Aorta (tissue), 5 donors: ENCODE results near the gene SPPL3. TPM values are rescaled to one million over a fixed set of nuclear protein-coding genes. Genes with fewer than 3 reads are reported as not detected.
A peak's percentile ranks its signal among the peaks of the same experiment; 100 is the strongest.

Experiments
- ATAC-seq: fragments of 200-7000 bp; cut with Tn5 transposase; one replicate; pipeline ENCODE4 v1.9.1; 2022; ENCODE audit warnings: moderate library complexity; ENCODE audit not compliant: low FRiP score
- DNase-seq, 2 donors: peaks; one replicate each; pipeline ENCODE4 v3.0.0-alpha.2; 2020
- H3K27ac ChIP-seq, 2 donors: one replicate each; pipeline ENCODE4 v1.5.1; 2013; ENCODE audit warnings: low read length in 2 of 2, mild to moderate bottlenecking in 2 of 2, moderate library complexity in 2 of 2, control low read depth in 1 of 2, inconsistent platforms in 1 of 2, low read depth in 1 of 2
- H3K27me3 ChIP-seq, 2 donors: one replicate each; pipeline ENCODE4 v1.6.1; 2013; ENCODE audit warnings: control low read depth in 1 of 2, low read length in 1 of 2, mild to moderate bottlenecking in 1 of 2, moderate library complexity in 1 of 2; ENCODE audit not compliant: insufficient read depth in 2 of 2, control insufficient read depth in 1 of 2
- H3K36me3 ChIP-seq, 2 donors: one replicate each; pipeline ENCODE4 v1.6.1; 2013; ENCODE audit warnings: control low read depth in 1 of 2, low read length in 1 of 2, mild to moderate bottlenecking in 1 of 2; ENCODE audit not compliant: insufficient read depth in 2 of 2, control insufficient read depth in 1 of 2
- H3K4me1 ChIP-seq, 2 donors: one replicate each; pipeline ENCODE4 v1.6.1; 2013; ENCODE audit warnings: low read length in 2 of 2, control low read depth in 1 of 2, mild to moderate bottlenecking in 1 of 2, moderate library complexity in 1 of 2; ENCODE audit not compliant: insufficient read depth in 2 of 2, control insufficient read depth in 1 of 2
- H3K4me3 ChIP-seq, 2 donors: one replicate each; pipeline ENCODE4 v1.5.1; 2013; ENCODE audit warnings: low read length in 2 of 2, control low read depth in 1 of 2, mild to moderate bottlenecking in 1 of 2
- H3K9me3 ChIP-seq: one replicate; pipeline ENCODE4 v1.6.1; 2013; ENCODE audit warnings: mild to moderate bottlenecking, low read length; ENCODE audit not compliant: control insufficient read depth
- WGBS, 2 donors: extraction: QIAGEN DNeasy Blood & Tissue Kit; methylation state at CpG; one replicate each; pipeline ENCODE4 v1.1.7; 2013; 5-methylcytosine and 5-hydroxymethylcytosine counted together
- intact Hi-C, 2 donors: fragments of 100-400 bp; cut with DNase I; formaldehyde crosslinking; loops; one replicate each; pipeline versions ENCODE4 v1.14.2 to v1.15.0; 2022
- polyA plus RNA-seq, 2 donors: library from polyadenylated mRNA; stranded (reverse); fragments of 200-250 nt; gene quantifications; one replicate each; pipeline ENCODE4 v1.2.3, GENCODE V29; 2013
- total RNA-seq, 2 donors: library from RNA; stranded (reverse); fragmentation: NEBNext Ultra II Directional; extraction: Animal tissue kit (Norgen Biotek cat#: 25700); gene quantifications; one replicate each; pipeline ENCODE4 v1.2.1, GENCODE V29; 2021
- donor health status: healthy with polysubstance abuse.
- donor health status: Bipolar disorder and iron deficiency.
- donor health status: DM: no; HTN: no; CAD: no.
- donor health status: DM: no; HTN: no; CAD: no.
- donor health status: DM: yes; HTN: yes; CAD: no.

SPPL3 gene
- total and polyA plus RNA-seq, 4 donors: 5.4 to 48.9 (median 27.4) TPM

DNA sequence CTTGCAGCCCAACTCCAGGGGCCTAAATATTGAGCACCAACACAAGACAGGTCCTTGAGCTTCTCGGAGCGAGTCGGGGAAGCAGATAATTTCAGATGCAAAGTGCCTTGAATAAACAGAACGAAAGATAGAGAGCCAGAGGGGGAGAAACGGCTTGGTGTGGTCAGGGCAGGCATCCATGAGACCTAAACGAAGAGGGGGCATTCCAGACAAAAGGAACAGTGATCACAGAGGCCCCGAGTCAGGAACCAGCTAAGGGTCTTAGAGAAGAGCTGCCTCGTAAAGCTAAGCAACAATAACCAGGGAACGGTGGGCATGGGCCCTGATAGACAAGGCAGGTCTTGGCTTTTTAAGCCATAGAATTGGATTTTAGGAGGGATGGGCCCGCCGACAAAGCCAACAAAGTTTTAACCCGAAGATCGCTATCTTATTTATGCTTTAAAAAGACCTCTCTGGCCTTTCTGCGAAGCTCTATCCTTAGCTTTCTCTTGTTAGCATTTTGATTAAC is 179.0 kb downstream of the SPPL3 start:
- peaks cover 0 to 4% of the 10 kb centered on the region in 2 donors for H3K36me3 ChIP-seq
- H3K4me3 ChIP-seq: no peak overlapping the region
- 17 to 23% methylated on average over 14 of the region's 14 CpGs for WGBS, 2 donors
- H3K4me1 ChIP-seq: no peaks in the 10 kb centered on the region
- no peaks in the 10 kb centered on the region for H3K9me3 ChIP-seq
- intact Hi-C loops: loop anchor here (10.0 kb wide), 2 partner anchors 240 to 250 kb away; partner anchors contain the start of gene HNF1A (in 1 of the 2)
- ATAC-seq (no peak), DNase-seq (peak in 1 of 2 donors; percentile 32)
- H3K27me3 ChIP-seq: no peaks in the 10 kb centered on the region
- H3K27ac ChIP-seq: no peak overlapping the region

DNA sequence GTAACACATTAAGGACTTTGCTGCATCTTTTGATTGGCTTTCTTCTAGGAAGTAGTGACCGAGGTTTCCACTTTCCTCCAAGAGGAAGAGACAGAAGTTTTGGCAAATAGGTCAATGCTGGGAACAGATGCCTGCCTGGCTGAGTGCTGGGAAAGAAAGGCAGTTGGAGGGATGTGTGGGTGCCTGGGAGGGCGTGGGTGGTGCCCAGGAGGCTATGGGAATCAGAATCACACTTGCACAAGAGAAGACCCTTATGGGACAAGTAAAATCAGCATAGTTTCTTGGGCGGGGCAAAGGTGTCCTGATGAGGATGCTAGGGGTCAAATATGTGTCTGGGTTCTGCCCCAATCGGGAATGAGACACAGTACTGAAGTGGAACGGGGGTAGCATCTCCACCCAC is 179.4 kb downstream of the SPPL3 start:
- Histone ChIP-seq H3K27ac (no peak overlapping the region), H3K27me3 (no peaks in the 10 kb centered on the region), H3K4me1 (no peaks in the 10 kb centered on the region), H3K4me3 (no peak overlapping the region), H3K9me3 (no peaks in the 10 kb centered on the region), H3K36me3 (peaks cover 0 to 4% of the 10 kb centered on the region in 2 donors)
- WGBS, 2 donors: 70 to 73% methylated on average over 5 of the region's 5 CpGs
- ATAC-seq (no peak), DNase-seq (peak in 1 of 2 donors; percentile 49)
- intact Hi-C loops: loop anchor here (10.0 kb wide), 2 partner anchors 240 to 250 kb away; partner anchors contain the start of gene HNF1A (in 1 of the 2)

GRCh38 chr12:120722784-120723183 is 181.4 kb downstream of the SPPL3 start:
- no peak overlapping the region for H3K27ac ChIP-seq
- intact Hi-C loops: loop anchor here (10.0 kb wide), 2 partner anchors 242 to 252 kb away; partner anchors contain the start of gene HNF1A (in 1 of the 2)
- H3K27me3 ChIP-seq: no peaks in the 10 kb centered on the region
- WGBS, 2 donors: 96 to 98% methylated on average over 2 of the region's 2 CpGs
- no peaks in the 10 kb centered on the region for H3K9me3 ChIP-seq
- no peak for ATAC-seq
- H3K4me1 ChIP-seq: no peaks in the 10 kb centered on the region
- DNase-seq: peak in 1 of 2 donors; percentile 10
- H3K4me3 ChIP-seq: no peak overlapping the region
- H3K36me3 ChIP-seq: peaks cover 3 to 7% of the 10 kb centered on the region in 2 donors

DNA sequence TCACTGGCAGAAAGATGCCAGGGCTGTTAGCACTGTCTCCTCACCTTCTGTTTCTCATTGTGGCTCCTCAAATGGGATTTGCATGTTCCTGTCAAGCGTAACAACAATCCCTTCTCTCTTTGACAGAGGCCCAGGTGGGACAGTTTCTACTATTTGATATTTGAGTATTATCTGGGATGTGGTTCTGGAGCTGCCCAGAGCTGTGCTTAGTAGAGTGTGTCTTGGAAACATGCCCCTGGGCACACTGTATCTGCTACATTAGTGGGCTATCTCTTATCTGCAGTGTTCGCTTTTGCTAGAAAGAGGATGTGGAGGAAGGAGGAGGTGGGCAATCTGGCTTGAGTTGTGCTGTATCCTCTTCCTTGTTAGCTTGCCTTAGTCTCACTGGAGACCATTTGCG is 182.3 kb downstream of the SPPL3 start:
- no peaks in the 10 kb centered on the region for H3K27me3 ChIP-seq
- intact Hi-C loops: loop anchor here (10.0 kb wide), 2 partner anchors 243 to 253 kb away; partner anchors contain the start of gene HNF1A (in 1 of the 2)

DNA sequence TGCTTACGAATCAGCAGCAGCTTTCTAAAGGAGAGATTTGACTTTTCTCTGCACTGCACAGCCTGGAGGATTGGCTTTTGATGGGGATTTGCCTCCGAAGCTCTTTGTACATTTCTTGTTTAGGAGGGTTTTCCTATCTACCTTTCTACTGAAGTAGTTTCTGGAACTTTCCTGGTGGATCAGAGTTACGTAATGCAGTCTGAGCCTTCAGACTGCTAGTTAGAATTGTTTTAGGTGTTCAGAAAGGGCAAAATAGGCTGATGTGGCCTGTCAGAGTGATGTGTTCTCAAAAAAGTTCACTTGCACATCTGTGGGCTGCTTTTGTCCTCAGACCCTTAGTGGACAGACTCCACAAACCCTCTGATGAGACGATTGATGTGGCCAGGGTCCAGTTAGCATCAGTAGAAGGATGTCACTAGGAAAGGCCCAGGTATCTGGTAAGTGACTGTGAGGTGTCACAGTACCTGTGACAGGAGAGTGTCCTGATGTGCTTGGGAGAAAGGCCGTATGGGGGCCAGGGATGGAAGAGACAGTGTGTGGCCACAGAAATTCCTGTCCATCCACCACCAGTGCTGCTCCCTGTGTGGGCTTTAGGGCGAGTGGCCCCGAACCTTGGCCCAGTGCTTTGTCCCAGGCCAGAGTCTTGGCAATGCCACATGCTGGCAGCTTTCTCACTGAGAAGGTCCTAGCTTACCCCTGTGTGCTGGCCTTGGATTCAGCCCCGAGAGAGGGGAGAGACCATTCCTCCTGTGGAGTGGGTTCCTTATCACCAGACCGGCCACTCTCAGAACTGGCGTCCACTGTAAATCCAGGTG is 183.0 kb downstream of the SPPL3 start:
- Histone ChIP-seq H3K27ac (no peak overlapping the region), H3K36me3 (peaks cover 7 to 13% of the 10 kb centered on the region in 2 donors), H3K4me1 (no peaks in the 10 kb centered on the region), H3K9me3 (no peaks in the 10 kb centered on the region), H3K4me3 (no peak overlapping the region), H3K27me3 (no peaks in the 10 kb centered on the region)
- DNase-seq (peak in 1 of 2 donors; percentile 49), ATAC-seq (no peak)
- intact Hi-C loops: loop anchor here (10.0 kb wide), 2 partner anchors 244 to 254 kb away; partner anchors contain the start of gene HNF1A (in 1 of the 2)
- 89 to 91% methylated on average over 10 of the region's 10 CpGs for WGBS, 2 donors

More for the DNA sequence above, 182.3 kb downstream of the SPPL3 start:
- Histone ChIP-seq H3K4me1 (no peaks in the 10 kb centered on the region), H3K27ac (no peak overlapping the region), H3K9me3 (no peaks in the 10 kb centered on the region), H3K4me3 (no peak overlapping the region), H3K36me3 (peaks cover 3 to 8% of the 10 kb centered on the region in 2 donors)
- 93 to 95% methylated on average over 3 of the region's 3 CpGs for WGBS, 2 donors
- DNase-seq (no peak), ATAC-seq (no peak)

DNA sequence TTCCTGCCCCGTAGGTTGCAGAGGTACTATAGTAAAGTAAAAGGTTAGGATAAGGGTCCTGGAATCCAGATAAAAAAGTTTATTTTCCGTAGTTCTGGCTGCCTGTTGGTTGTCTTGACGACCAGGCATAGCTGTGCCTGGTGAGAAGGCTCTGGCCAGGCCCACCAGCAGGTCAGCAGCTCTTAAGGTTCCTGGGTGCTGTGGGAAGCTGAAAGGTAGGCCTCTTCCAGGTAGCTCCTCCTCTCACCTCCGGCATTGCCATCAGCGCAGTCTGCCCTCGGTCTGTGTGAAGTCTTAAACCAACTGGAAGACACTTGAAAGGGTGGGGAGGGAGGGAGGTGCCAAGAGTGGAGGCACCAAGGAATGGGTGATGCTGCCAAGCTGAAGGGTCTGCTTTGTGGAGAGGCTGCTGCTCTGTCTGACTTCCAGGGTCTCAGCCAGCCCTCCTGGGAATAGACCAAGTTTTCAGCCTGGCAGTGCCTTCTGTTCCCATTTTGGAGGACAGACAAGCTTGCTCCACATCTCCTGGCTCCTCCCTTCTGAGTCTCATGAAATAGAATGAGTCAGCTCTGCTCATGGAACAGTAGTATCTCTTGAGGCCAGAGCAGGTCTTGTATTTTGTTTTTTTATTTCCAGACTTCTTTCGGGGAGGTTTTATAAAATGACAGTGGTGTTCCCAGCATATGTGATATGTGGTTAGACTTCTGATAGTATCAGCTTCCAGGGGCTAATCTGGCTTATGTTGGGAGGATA is 183.7 kb downstream of the SPPL3 start:
- intact Hi-C loops: loop anchor here (10.0 kb wide), 2 partner anchors 244 to 254 kb away; partner anchors contain the start of gene HNF1A (in 1 of the 2)
- DNase-seq (peak in 1 of 2 donors; percentile 56), ATAC-seq (peak; percentile 66)
- H3K36me3 ChIP-seq: peaks cover 7 to 13% of the 10 kb centered on the region in 2 donors
- no peak overlapping the region for H3K27ac ChIP-seq
- H3K4me3 ChIP-seq: no peak overlapping the region
- H3K27me3 ChIP-seq: no peaks in the 10 kb centered on the region
- WGBS, 2 donors: 75 to 79% methylated on average over 7 of the region's 7 CpGs
- no peaks in the 10 kb centered on the region for H3K9me3 ChIP-seq
- no peaks in the 10 kb centered on the region for H3K4me1 ChIP-seq

GRCh38 chr12:120719496-120720233 is 184.5 kb downstream of the SPPL3 start:
- 86 to 88% methylated on average over 11 of the region's 11 CpGs for WGBS, 2 donors
- no peak for ATAC-seq
- no peak overlapping the region for H3K4me3 ChIP-seq
- no peaks in the 10 kb centered on the region for H3K27me3 ChIP-seq
- DNase-seq: peak in 1 of 2 donors; percentile 39
- H3K4me1 ChIP-seq: no peaks in the 10 kb centered on the region
- H3K9me3 ChIP-seq: no peaks in the 10 kb centered on the region
- intact Hi-C loops: loop anchor here (10.0 kb wide), 2 partner anchors 245 to 255 kb away; partner anchors contain the start of gene HNF1A (in 1 of the 2)
- peaks cover 7 to 13% of the 10 kb centered on the region in 2 donors for H3K36me3 ChIP-seq
- no peak overlapping the region for H3K27ac ChIP-seq

DNA sequence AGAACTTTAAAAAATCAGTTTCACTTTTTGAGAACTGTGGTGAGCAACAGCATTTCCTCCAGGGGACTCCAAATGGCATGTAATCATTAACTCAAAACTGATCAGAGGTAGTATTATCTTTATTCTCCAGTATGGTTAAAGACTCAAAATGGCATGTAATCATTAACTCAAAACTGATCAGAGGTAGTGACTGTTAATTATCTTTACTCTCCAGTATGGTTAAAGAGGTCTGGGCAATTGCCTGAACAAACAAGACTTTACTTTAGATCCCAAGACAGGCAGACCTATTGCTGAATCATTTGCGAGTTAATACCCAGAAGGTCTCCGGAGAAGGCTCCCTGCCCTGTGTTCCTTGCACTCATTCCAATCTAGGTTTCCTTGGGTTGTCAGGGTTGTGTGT is 185.1 kb downstream of the SPPL3 start:
- no peak for ATAC-seq
- H3K27me3 ChIP-seq: no peaks in the 10 kb centered on the region
- peaks cover 7 to 13% of the 10 kb centered on the region in 2 donors for H3K36me3 ChIP-seq
- WGBS, 2 donors: 92 to 95% methylated on average over 2 of the region's 2 CpGs
- H3K9me3 ChIP-seq: no peaks in the 10 kb centered on the region
- H3K4me3 ChIP-seq: no peak overlapping the region
- no peaks in the 10 kb centered on the region for H3K4me1 ChIP-seq
- no peak for DNase-seq
- intact Hi-C loops: no loop called here
- H3K27ac ChIP-seq: no peak overlapping the region
